ENCODE measurements around the gene ZNF232.
"Not testable (repeated sequence)": the region's sequence is repeated elsewhere in the genome, so short reads cannot be mapped to it uniquely, and the experiment has no call there.

The ZNF232 gene

GRCh38 chr17:5131799-5132502, 20.3 kb upstream of the ZNF232 start:
- H3K36me3 ChIP-seq (ENCODE audit: low read length); H4K20me1 ChIP-seq (ENCODE audit: low read depth, low read length); H3K4me3 ChIP-seq (ENCODE audit: insufficient read depth, low read length, poor library complexity, severe bottlenecking); H3K79me2 ChIP-seq (ENCODE audit: insufficient read depth, low read length); H3K9me3 ChIP-seq (ENCODE audit: insufficient read depth, low read length); H3K4me2 ChIP-seq (ENCODE audit: low read depth, low read length, poor library complexity, severe bottlenecking); H3F3A ChIP-seq (ENCODE audit: insufficient read depth); H3K9me2 ChIP-seq (replicated peaks; ENCODE audit: insufficient read depth, low read length); H3K27ac ChIP-seq (ENCODE audit: low read depth, low read length); H3K9ac ChIP-seq (ENCODE audit: low read length); H3K27me3 ChIP-seq (ENCODE audit: low read length); H2AFZ ChIP-seq (ENCODE audit: low read depth, low read length, severe bottlenecking): not testable (repeated sequence)

- Histone ChIP-seq H3K9me3 (ENCODE audit: insufficient read depth, low read length) (no peaks in the 10 kb centered on the region), H4K20me1 (ENCODE audit: low read depth, low read length) (no peaks in the 10 kb centered on the region), H3K4me3 (ENCODE audit: insufficient read depth, low read length, poor library complexity, severe bottlenecking) (no peak overlapping the region), H3K9me2 (replicated peaks; ENCODE audit: insufficient read depth, low read length) (no peaks in the 10 kb centered on the region), H3K9ac (ENCODE audit: low read length) (no peak overlapping the region), H3K27ac (ENCODE audit: low read depth, low read length) (no peak overlapping the region), H3K79me2 (ENCODE audit: insufficient read depth, low read length) (no peaks in the 10 kb centered on the region), H3F3A (ENCODE audit: insufficient read depth) (no peaks in the 10 kb centered on the region), H3K36me3 (ENCODE audit: low read length) (no peaks in the 10 kb centered on the region), H2AFZ (ENCODE audit: low read depth, low read length, severe bottlenecking) (no peak overlapping the region), H3K4me2 (ENCODE audit: low read depth, low read length, poor library complexity, severe bottlenecking) (no peak overlapping the region), H3K27me3 (ENCODE audit: low read length) (no peaks in the 10 kb centered on the region)
- TF ChIP-seq EZH2phosphoT487 (conservative IDR thresholded peaks at IDR 0.05; ENCODE audit: low read length) (no peak), CTCF (IDR thresholded peaks at IDR 0.05; ENCODE audit: insufficient read depth, low read length, poor library complexity, severe bottlenecking) (no peak)
Measured at GRCh38 chr17:5131146-5131715, 19.6 kb upstream of the ZNF232 start.

- H3K36me3 ChIP-seq (ENCODE audit: low read length); H3K27me3 ChIP-seq (ENCODE audit: low read length); H3K9me2 ChIP-seq (replicated peaks; ENCODE audit: insufficient read depth, low read length); H3K9me3 ChIP-seq (ENCODE audit: insufficient read depth, low read length); H2AFZ ChIP-seq (ENCODE audit: low read depth, low read length, severe bottlenecking); H4K20me1 ChIP-seq (ENCODE audit: low read depth, low read length); H3K27ac ChIP-seq (ENCODE audit: low read depth, low read length); H3F3A ChIP-seq (ENCODE audit: insufficient read depth); H3K4me2 ChIP-seq (ENCODE audit: low read depth, low read length, poor library complexity, severe bottlenecking); H3K4me3 ChIP-seq (ENCODE audit: insufficient read depth, low read length, poor library complexity, severe bottlenecking); H3K9ac ChIP-seq (ENCODE audit: low read length); H3K79me2 ChIP-seq (ENCODE audit: insufficient read depth, low read length): not testable (repeated sequence)
Measured at GRCh38 chr17:5130687-5131086, 19.0 kb upstream of the ZNF232 start.

- H3K36me3 ChIP-seq (ENCODE audit: low read length); H3K9me3 ChIP-seq (ENCODE audit: insufficient read depth, low read length); H3K27ac ChIP-seq (ENCODE audit: low read depth, low read length); H3K4me3 ChIP-seq (ENCODE audit: insufficient read depth, low read length, poor library complexity, severe bottlenecking); H3K79me2 ChIP-seq (ENCODE audit: insufficient read depth, low read length); H3K9ac ChIP-seq (ENCODE audit: low read length); H3K27me3 ChIP-seq (ENCODE audit: low read length); H3F3A ChIP-seq (ENCODE audit: insufficient read depth); H2AFZ ChIP-seq (ENCODE audit: low read depth, low read length, severe bottlenecking); H4K20me1 ChIP-seq (ENCODE audit: low read depth, low read length); H3K4me2 ChIP-seq (ENCODE audit: low read depth, low read length, poor library complexity, severe bottlenecking); H3K9me2 ChIP-seq (replicated peaks; ENCODE audit: insufficient read depth, low read length): not testable (repeated sequence)
Measured at GRCh38 chr17:5130261-5130660, 18.6 kb upstream of the ZNF232 start.

GRCh38 chr17:5129770-5130169, 18.1 kb upstream of the ZNF232 start:
- not testable (repeated sequence) for H2AFZ ChIP-seq (ENCODE audit: low read depth, low read length, severe bottlenecking); H3K36me3 ChIP-seq (ENCODE audit: low read length); H3K27ac ChIP-seq (ENCODE audit: low read depth, low read length); H3K4me2 ChIP-seq (ENCODE audit: low read depth, low read length, poor library complexity, severe bottlenecking); H3F3A ChIP-seq (ENCODE audit: insufficient read depth); H3K4me3 ChIP-seq (ENCODE audit: insufficient read depth, low read length, poor library complexity, severe bottlenecking); H3K9me3 ChIP-seq (ENCODE audit: insufficient read depth, low read length); H4K20me1 ChIP-seq (ENCODE audit: low read depth, low read length); H3K9ac ChIP-seq (ENCODE audit: low read length); H3K79me2 ChIP-seq (ENCODE audit: insufficient read depth, low read length); H3K27me3 ChIP-seq (ENCODE audit: low read length); H3K9me2 ChIP-seq (replicated peaks; ENCODE audit: insufficient read depth, low read length)
